Loucy (cell line): Measurements from ENCODE around the gene AP1G1.

Source experiments
- H2AFZ ChIP-seq: fragments of 200-600 bp; sonication (generic); 2 replicates; pipeline ENCODE4 v1.6.0; 2016; ENCODE audit warnings: antibody characterized with exemption, mild to moderate bottlenecking, low read length, moderate library complexity
- H3F3A ChIP-seq: fragments of 200-600 bp; 2 replicates; pipeline ENCODE4 v1.6.0; 2016; ENCODE audit warnings: antibody characterized with exemption, low read depth, mild to moderate bottlenecking
- H3K27me3 ChIP-seq: fragments of 200-600 bp; sonication (generic); 2 replicates; pipeline ENCODE4 v1.6.1; 2014; ENCODE audit warnings: low read length, mild to moderate bottlenecking; ENCODE audit not compliant: insufficient read depth, poor library complexity, severe bottlenecking
- H3K36me3 ChIP-seq: fragments of 200-600 bp; sonication (generic); 2 replicates; pipeline ENCODE4 v1.6.1; 2016; ENCODE audit warnings: low read length; ENCODE audit not compliant: insufficient read depth
- H3K4me1 ChIP-seq: fragments of 200-600 bp; sonication (generic); 2 replicates; pipeline ENCODE4 v1.5.1; 2014; ENCODE audit warnings: low read length, mild to moderate bottlenecking; ENCODE audit not compliant: insufficient read depth, poor library complexity, severe bottlenecking
- H3K4me2 ChIP-seq: fragments of 200-600 bp; sonication (generic); 2 replicates; pipeline ENCODE4 v1.6.0; 2014; ENCODE audit warnings: antibody characterized with exemption, low read length, low read depth, mild to moderate bottlenecking; ENCODE audit not compliant: poor library complexity, severe bottlenecking
- H3K4me3 ChIP-seq: fragments of 200-600 bp; sonication (generic); 2 replicates; pipeline ENCODE4 v1.5.1; 2014; ENCODE audit warnings: low read length, mild to moderate bottlenecking, mixed read lengths; ENCODE audit not compliant: poor library complexity, severe bottlenecking
- H3K79me2 ChIP-seq: fragments of 200-600 bp; sonication (generic); 2 replicates; pipeline ENCODE4 v1.6.1; 2014; ENCODE audit warnings: low read length; ENCODE audit not compliant: insufficient read depth
- H3K9ac ChIP-seq: fragments of 200-600 bp; sonication (generic); 2 replicates; pipeline ENCODE4 v1.6.0; 2014; ENCODE audit warnings: mild to moderate bottlenecking, low read depth, low read length, moderate library complexity; ENCODE audit not compliant: poor library complexity, severe bottlenecking
- H3K9me2 ChIP-seq: fragments of 200-600 bp; sonication (generic); replicated peaks from 2 replicates; pipeline ENCODE4 v1.6.1; 2016; ENCODE audit warnings: low read depth, low read length, mixed read lengths
- H3K9me3 ChIP-seq: fragments of 200-600 bp; sonication (generic); 2 replicates; pipeline ENCODE4 v1.6.1; 2014; ENCODE audit warnings: mild to moderate bottlenecking, antibody characterized with exemption, low read length, low read depth; ENCODE audit not compliant: insufficient read depth
- H4K20me1 ChIP-seq: fragments of 200-600 bp; sonication (generic); 2 replicates; pipeline ENCODE4 v1.6.0; 2014; ENCODE audit warnings: antibody characterized with exemption, low read length, mild to moderate bottlenecking; ENCODE audit not compliant: insufficient read depth, poor library complexity, severe bottlenecking
- EZH2phosphoT487 ChIP-seq: fragments of 200-600 bp; IDR thresholded peaks from 2 replicates; pipeline ENCODE4 v1.6.1; 2018; ENCODE audit warnings: antibody characterized with exemption, mild to moderate bottlenecking, moderate library complexity, borderline replicate concordance
- TF ChIP-seq, protein P1 (sequence below): fragments of 200-600 bp; sonication (generic); conservative IDR thresholded peaks from 2 replicates; pipeline ENCODE4 v1.5.1; 2014; ENCODE audit warnings: mild to moderate bottlenecking, antibody characterized with exemption, low read length

Gene AP1G1

DNA sequence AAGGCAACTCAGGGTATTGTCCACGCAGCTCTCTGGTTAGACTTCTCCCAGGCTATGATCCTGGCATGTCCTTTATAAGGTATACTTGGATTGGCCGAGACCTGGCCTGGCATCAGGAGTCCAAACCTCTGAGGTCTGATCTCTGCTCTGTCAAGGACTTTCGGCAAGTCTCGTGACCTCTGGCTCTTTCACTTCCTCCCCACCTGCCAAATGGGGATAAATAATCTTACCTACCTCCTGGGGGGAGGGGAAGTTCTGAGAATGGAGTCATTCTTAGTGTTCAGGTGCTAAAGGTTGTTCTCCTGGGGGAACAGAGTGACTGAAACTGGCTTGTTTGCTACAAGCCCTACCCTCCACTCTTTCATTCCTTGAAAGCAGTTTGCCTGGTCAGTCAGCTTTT lies 44.8 kb upstream of the AP1G1 start:
- Histone ChIP-seq H3F3A (no peaks in the 10 kb centered on the region), H3K4me2 (no peak overlapping the region), H4K20me1 (no peaks in the 10 kb centered on the region), H3K9me2 (no peaks in the 10 kb centered on the region), H3K27me3 (no peaks in the 10 kb centered on the region), H3K9ac (no peak overlapping the region), H3K9me3 (no peaks in the 10 kb centered on the region), H2AFZ (no peak overlapping the region), H3K79me2 (peaks cover 2% of the 10 kb centered on the region; the same call in 1 of the 2 replicates), H3K36me3 (peaks cover 20% of the 10 kb centered on the region; the same call in 1 of the 2 replicates), H3K4me3 (no peak overlapping the region), H3K4me1 (peaks cover 5% of the 10 kb centered on the region)
- TF ChIP-seq EZH2phosphoT487, result no peak
- TF ChIP-seq, protein P1, sequence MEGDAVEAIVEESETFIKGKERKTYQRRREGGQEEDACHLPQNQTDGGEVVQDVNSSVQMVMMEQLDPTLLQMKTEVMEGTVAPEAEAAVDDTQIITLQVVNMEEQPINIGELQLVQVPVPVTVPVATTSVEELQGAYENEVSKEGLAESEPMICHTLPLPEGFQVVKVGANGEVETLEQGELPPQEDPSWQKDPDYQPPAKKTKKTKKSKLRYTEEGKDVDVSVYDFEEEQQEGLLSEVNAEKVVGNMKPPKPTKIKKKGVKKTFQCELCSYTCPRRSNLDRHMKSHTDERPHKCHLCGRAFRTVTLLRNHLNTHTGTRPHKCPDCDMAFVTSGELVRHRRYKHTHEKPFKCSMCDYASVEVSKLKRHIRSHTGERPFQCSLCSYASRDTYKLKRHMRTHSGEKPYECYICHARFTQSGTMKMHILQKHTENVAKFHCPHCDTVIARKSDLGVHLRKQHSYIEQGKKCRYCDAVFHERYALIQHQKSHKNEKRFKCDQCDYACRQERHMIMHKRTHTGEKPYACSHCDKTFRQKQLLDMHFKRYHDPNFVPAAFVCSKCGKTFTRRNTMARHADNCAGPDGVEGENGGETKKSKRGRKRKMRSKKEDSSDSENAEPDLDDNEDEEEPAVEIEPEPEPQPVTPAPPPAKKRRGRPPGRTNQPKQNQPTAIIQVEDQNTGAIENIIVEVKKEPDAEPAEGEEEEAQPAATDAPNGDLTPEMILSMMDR, result no peak

DNA sequence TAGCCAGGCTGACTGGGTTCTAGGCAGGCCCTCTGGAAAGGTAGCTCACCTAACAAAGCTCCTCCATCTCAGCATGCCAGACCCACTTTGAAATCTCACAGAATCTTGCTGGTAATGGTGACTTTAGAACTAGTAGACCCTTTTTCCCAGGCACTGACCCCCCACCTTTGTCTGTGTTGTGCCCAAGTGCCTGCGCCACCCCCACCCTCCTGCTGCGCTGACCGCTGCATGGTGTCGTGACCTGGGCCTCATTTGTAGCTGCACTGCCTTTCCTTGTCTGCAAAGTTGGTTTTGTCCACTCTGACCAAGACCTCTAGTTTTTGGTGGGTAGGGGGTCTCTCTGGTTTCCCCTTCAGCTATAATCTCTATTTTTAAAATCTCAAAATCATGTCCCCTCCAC lies 43.9 kb upstream of the AP1G1 start:
- Histone ChIP-seq H3K9me3 (no peaks in the 10 kb centered on the region), H3K9ac (no peak overlapping the region), H3K79me2 (peaks cover 11% of the 10 kb centered on the region), H3F3A (no peaks in the 10 kb centered on the region), H2AFZ (no peak overlapping the region), H3K27me3 (no peaks in the 10 kb centered on the region), H3K4me2 (peak overlapping the region; percentile 19), H3K4me1 (peaks cover 10% of the 10 kb centered on the region), H4K20me1 (no peaks in the 10 kb centered on the region), H3K36me3 (peaks cover 20% of the 10 kb centered on the region; the same call in 1 of the 2 replicates), H3K4me3 (no peak overlapping the region), H3K9me2 (no peaks in the 10 kb centered on the region)
- TF ChIP-seq EZH2phosphoT487, result no peak
- TF ChIP-seq, protein P1, result no peak

- Histone ChIP-seq H3K9ac (no peak overlapping the region), H3K9me2 (no peaks in the 10 kb centered on the region), H3K9me3 (no peaks in the 10 kb centered on the region), H3K4me3 (no peak overlapping the region), H3K27me3 (no peaks in the 10 kb centered on the region), H3K79me2 (peaks cover 15% of the 10 kb centered on the region), H3K4me2 (peak overlapping the region; percentile 19), H2AFZ (no peak overlapping the region), H3K36me3 (peaks cover 20% of the 10 kb centered on the region; the same call in 1 of the 2 replicates), H4K20me1 (no peaks in the 10 kb centered on the region), H3F3A (no peaks in the 10 kb centered on the region), H3K4me1 (peaks cover 14% of the 10 kb centered on the region)
- no peak for TF ChIP-seq EZH2phosphoT487
- TF ChIP-seq, protein P1, result no peak
Measured at GRCh38 chr16:71852158-71852557, 43.5 kb upstream of the AP1G1 start.
